Measurements from ENCODE around the gene MOAP1. TPM values are rescaled to one million over a fixed set of nuclear protein-coding genes. Genes with fewer than 3 reads are reported as not detected.

MOAP1 gene
- total RNA-seq, 4 donors from 2014 or later, result 12.6 to 31.6 (median 27.4) TPM

DNA sequence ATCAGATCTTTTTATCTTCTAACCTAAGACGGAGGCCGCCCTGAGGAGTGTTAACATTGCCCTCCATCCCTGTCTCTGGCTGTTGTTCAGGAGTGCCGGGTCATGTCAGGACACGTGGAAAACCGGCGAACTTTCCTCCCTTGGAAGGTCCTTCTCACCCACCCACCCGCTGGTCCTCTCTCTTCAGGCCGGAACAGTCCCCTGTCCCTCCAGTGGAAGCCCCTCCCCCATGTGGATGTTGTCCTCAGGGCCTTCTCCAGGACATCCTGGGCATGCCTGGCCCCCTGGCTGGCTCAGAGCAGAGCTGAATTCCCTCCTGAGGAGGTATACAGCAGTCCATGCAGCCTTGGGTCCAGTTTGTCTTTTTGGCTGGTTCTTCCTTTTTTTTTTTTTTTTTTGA is 48.7 kb downstream of the MOAP1 start:
- TF ChIP-seq, protein P1, sequence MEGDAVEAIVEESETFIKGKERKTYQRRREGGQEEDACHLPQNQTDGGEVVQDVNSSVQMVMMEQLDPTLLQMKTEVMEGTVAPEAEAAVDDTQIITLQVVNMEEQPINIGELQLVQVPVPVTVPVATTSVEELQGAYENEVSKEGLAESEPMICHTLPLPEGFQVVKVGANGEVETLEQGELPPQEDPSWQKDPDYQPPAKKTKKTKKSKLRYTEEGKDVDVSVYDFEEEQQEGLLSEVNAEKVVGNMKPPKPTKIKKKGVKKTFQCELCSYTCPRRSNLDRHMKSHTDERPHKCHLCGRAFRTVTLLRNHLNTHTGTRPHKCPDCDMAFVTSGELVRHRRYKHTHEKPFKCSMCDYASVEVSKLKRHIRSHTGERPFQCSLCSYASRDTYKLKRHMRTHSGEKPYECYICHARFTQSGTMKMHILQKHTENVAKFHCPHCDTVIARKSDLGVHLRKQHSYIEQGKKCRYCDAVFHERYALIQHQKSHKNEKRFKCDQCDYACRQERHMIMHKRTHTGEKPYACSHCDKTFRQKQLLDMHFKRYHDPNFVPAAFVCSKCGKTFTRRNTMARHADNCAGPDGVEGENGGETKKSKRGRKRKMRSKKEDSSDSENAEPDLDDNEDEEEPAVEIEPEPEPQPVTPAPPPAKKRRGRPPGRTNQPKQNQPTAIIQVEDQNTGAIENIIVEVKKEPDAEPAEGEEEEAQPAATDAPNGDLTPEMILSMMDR (IDR thresholded peaks at IDR 0.05; ENCODE audit: low read depth), result no peak

DNA sequence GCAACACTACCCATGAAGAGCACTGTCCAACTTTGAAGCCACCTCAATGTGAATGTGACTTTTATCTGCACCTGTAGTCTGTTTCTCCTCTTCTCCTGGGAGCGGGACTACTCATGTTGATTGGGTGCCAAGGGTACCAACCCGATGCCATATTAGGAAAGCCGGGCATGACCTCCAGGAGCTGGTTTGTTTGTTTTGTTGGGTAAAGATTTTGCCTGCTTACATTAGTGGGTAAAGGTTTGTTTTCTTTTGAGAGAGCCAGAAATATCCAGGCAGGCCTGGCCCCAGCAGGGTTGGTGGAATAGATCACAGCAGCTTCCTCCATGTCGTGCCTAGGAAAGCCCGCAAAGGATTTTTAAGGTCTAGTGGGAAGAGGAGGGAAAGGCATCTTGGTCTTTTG is 49.3 kb downstream of the MOAP1 start:
- TF ChIP-seq, protein P1 (IDR thresholded peaks at IDR 0.05; ENCODE audit: low read depth), result no peak

DNA sequence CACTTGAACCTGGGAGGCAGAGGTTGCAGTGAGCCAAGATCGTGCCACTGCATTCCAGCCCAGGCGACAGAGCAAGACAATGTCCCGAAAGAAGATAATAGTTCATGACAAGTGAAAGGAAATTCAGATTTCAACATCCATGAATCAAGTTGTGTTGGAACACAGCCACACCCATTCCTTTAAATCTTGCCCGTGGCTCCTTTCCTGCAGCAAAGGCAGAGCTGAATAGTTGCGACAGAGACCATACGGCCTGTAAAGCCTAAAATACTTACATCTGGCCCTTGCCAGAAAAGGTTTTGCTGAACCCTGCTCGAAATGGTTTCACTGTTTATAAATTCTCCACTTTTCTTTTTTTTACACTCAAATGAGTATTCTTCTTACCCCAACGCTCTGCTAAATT is 51.2 kb downstream of the MOAP1 start:
- TF ChIP-seq, protein P1 (IDR thresholded peaks at IDR 0.05; ENCODE audit: low read depth), result no peak

DNA sequence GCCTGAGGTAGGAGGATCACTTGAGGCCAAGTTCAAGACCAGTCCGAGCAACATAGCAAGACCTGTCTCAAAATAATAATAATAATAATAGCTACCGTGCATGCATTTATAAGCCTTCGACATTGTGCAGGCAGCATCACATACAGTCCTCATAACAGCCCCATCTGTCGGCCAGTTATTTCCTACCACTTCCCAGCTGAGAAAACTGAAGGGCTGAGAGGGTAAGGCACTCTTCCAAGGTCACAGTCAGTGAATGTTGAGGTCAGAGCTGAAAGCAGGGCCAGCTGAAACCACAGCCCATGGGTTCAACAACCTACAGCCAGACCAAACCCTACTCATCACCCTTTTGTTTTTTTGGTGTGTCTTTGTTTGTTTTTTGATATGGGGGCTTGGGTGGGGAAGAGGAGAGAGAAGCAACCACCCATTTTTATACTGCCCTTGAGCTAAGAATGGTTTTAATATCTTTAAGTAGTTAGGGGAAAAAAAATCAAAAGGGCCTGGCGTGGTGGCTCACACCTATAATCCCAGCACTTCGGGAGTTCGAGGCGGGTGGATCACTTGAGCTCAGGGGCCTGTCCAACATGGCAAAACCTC is 52.1 kb downstream of the MOAP1 start:
- TF ChIP-seq, protein P1 (IDR thresholded peaks at IDR 0.05; ENCODE audit: low read depth), result no peak

Other genes starting within 250 kb of the MOAP1 start
- 100 to 1,000 TPM in 1 of 4 donors, 10 to 100 TPM in 3; 53.4 to 109 (median 60.3) TPM for gene ITPK1, start 69.0 kb downstream of the MOAP1 start, total RNA-seq
- gene LYSET, start 420 bp upstream of the MOAP1 start, total RNA-seq, result 10 to 100 TPM in 3 of 4 donors, 1 to 10 TPM in 1; 9.4 to 26.9 (median 17.3) TPM
- gene GON7, start 22.2 kb upstream of the MOAP1 start, total RNA-seq, result 10 to 100 TPM in 3 of 4 donors, 1 to 10 TPM in 1; 8.9 to 12.7 (median 11.5) TPM
- 10 to 100 TPM; 20.4 to 30.8 (median 25.8) TPM for gene UBR7, start 22.4 kb upstream of the MOAP1 start, total RNA-seq
- 10 to 100 TPM; 20.1 to 37.0 (median 23.7) TPM for gene BTBD7, start 148.1 kb upstream of the MOAP1 start, total RNA-seq
- not detected for gene COX8C, start 162.3 kb upstream of the MOAP1 start, total RNA-seq
- under 1 TPM; 0.16 to 0.75 (median 0.28) TPM for gene UNC79, start 246.0 kb upstream of the MOAP1 start, total RNA-seq

Measured in subcutaneous adipose tissue (tissue), 4 donors.